Measurements from ENCODE around the gene TCAP.

DNA sequence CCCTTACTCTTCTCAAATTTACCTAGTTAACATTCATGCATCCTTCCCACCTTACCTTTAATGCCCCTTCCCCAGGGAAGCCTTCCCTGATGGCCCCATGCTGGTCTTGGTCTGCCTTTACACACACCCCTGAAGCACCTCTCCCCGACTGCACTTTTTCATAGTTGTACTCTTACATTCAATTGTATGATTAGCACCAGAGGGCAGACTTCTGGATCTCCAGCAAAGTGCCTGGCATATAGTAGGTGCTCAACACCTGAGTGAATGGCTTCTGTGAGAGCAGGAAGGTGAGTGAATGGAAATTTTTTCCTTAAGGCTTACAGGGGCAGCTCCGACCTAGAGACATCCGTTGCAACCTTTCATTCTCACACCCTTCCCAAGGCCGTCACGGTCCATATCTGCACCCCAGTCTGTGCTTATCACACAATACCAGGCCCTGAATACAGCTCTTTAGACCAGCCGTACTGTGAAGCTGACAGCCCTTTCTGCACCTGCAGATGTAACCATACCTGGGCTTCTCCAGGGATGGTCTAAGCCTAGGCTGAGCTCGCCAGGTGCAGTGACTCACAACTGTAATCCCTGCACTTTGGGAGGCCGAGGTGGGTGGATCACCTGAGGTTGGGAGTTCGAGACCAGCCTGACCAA lies 18.3 kb downstream of the TCAP start:
- TF ChIP-seq POLR2AphosphoS5 (IDR thresholded peaks at IDR 0.05; ENCODE audit: low read depth, low read length) (no peak), TCF7L2 (IDR thresholded peaks at IDR 0.05; ENCODE audit: low read depth, low read length) (no peak)
- TF ChIP-seq, protein P1, sequence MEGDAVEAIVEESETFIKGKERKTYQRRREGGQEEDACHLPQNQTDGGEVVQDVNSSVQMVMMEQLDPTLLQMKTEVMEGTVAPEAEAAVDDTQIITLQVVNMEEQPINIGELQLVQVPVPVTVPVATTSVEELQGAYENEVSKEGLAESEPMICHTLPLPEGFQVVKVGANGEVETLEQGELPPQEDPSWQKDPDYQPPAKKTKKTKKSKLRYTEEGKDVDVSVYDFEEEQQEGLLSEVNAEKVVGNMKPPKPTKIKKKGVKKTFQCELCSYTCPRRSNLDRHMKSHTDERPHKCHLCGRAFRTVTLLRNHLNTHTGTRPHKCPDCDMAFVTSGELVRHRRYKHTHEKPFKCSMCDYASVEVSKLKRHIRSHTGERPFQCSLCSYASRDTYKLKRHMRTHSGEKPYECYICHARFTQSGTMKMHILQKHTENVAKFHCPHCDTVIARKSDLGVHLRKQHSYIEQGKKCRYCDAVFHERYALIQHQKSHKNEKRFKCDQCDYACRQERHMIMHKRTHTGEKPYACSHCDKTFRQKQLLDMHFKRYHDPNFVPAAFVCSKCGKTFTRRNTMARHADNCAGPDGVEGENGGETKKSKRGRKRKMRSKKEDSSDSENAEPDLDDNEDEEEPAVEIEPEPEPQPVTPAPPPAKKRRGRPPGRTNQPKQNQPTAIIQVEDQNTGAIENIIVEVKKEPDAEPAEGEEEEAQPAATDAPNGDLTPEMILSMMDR (IDR thresholded peaks at IDR 0.05), result no peak
- TF ChIP-seq, protein P2, sequence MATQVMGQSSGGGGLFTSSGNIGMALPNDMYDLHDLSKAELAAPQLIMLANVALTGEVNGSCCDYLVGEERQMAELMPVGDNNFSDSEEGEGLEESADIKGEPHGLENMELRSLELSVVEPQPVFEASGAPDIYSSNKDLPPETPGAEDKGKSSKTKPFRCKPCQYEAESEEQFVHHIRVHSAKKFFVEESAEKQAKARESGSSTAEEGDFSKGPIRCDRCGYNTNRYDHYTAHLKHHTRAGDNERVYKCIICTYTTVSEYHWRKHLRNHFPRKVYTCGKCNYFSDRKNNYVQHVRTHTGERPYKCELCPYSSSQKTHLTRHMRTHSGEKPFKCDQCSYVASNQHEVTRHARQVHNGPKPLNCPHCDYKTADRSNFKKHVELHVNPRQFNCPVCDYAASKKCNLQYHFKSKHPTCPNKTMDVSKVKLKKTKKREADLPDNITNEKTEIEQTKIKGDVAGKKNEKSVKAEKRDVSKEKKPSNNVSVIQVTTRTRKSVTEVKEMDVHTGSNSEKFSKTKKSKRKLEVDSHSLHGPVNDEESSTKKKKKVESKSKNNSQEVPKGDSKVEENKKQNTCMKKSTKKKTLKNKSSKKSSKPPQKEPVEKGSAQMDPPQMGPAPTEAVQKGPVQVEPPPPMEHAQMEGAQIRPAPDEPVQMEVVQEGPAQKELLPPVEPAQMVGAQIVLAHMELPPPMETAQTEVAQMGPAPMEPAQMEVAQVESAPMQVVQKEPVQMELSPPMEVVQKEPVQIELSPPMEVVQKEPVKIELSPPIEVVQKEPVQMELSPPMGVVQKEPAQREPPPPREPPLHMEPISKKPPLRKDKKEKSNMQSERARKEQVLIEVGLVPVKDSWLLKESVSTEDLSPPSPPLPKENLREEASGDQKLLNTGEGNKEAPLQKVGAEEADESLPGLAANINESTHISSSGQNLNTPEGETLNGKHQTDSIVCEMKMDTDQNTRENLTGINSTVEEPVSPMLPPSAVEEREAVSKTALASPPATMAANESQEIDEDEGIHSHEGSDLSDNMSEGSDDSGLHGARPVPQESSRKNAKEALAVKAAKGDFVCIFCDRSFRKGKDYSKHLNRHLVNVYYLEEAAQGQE (IDR thresholded peaks at IDR 0.05; ENCODE audit: insufficient read depth in 1 of 2, low read depth in 2 of 2, low read length in 1 of 2), result no peak
